H1 (cell line): ENCODE measurements around the gene PIEZO1. TPM values are rescaled to one million over a fixed set of nuclear protein-coding genes. Genes with fewer than 3 reads are reported as not detected.

ENCODE experiments used
- polyA plus RNA-seq, 7 experiments: library from polyadenylated mRNA; depleted of rRNA in 3 of 7; stranded (reverse) in 5 of 7; unstranded in 2 of 7; fragments of >200 nt in 5 of 7; fragments of 200-250 nt in 2 of 7; gene quantifications; 1 replicate in 5 of 7; 2 replicates in 1 of 7; 4 replicates in 1 of 7; pipeline versions ENCODE4 v1.2.1 to v1.2.3, GENCODE V29; 2011 to 2013; ENCODE audit warnings: missing spikeins in 2 of 7, mixed read lengths in 2 of 7
- total RNA-seq: library from RNA; stranded (reverse); fragmentation: NEBNext Ultra II Directional; extraction: Animal tissue kit (Norgen Biotek cat#: 25700); gene quantifications from 2 replicates; pipeline ENCODE4 v1.2.1, GENCODE V29; 2021
- TF ChIP-seq, protein P1 (sequence below): fragments of 300-600 bp; sonication (generic); IDR thresholded peaks from 2 replicates; pipeline ENCODE4 v1.7.1; 2012; ENCODE audit warnings: low read length, moderate library complexity, mild to moderate bottlenecking, inconsistent platforms; ENCODE audit not compliant: insufficient replicate concordance

Gene PIEZO1
- total and polyA plus RNA-seq, 2 of the 8 experiments (the other 6 are each of a cell fraction or from before 2014, with no cell fraction given) = 42.3 to 67.5 TPM

GRCh38 chr16:88767546-88768070, 17.4 kb downstream of the PIEZO1 start (continued):
- TF ChIP-seq, protein P1, sequence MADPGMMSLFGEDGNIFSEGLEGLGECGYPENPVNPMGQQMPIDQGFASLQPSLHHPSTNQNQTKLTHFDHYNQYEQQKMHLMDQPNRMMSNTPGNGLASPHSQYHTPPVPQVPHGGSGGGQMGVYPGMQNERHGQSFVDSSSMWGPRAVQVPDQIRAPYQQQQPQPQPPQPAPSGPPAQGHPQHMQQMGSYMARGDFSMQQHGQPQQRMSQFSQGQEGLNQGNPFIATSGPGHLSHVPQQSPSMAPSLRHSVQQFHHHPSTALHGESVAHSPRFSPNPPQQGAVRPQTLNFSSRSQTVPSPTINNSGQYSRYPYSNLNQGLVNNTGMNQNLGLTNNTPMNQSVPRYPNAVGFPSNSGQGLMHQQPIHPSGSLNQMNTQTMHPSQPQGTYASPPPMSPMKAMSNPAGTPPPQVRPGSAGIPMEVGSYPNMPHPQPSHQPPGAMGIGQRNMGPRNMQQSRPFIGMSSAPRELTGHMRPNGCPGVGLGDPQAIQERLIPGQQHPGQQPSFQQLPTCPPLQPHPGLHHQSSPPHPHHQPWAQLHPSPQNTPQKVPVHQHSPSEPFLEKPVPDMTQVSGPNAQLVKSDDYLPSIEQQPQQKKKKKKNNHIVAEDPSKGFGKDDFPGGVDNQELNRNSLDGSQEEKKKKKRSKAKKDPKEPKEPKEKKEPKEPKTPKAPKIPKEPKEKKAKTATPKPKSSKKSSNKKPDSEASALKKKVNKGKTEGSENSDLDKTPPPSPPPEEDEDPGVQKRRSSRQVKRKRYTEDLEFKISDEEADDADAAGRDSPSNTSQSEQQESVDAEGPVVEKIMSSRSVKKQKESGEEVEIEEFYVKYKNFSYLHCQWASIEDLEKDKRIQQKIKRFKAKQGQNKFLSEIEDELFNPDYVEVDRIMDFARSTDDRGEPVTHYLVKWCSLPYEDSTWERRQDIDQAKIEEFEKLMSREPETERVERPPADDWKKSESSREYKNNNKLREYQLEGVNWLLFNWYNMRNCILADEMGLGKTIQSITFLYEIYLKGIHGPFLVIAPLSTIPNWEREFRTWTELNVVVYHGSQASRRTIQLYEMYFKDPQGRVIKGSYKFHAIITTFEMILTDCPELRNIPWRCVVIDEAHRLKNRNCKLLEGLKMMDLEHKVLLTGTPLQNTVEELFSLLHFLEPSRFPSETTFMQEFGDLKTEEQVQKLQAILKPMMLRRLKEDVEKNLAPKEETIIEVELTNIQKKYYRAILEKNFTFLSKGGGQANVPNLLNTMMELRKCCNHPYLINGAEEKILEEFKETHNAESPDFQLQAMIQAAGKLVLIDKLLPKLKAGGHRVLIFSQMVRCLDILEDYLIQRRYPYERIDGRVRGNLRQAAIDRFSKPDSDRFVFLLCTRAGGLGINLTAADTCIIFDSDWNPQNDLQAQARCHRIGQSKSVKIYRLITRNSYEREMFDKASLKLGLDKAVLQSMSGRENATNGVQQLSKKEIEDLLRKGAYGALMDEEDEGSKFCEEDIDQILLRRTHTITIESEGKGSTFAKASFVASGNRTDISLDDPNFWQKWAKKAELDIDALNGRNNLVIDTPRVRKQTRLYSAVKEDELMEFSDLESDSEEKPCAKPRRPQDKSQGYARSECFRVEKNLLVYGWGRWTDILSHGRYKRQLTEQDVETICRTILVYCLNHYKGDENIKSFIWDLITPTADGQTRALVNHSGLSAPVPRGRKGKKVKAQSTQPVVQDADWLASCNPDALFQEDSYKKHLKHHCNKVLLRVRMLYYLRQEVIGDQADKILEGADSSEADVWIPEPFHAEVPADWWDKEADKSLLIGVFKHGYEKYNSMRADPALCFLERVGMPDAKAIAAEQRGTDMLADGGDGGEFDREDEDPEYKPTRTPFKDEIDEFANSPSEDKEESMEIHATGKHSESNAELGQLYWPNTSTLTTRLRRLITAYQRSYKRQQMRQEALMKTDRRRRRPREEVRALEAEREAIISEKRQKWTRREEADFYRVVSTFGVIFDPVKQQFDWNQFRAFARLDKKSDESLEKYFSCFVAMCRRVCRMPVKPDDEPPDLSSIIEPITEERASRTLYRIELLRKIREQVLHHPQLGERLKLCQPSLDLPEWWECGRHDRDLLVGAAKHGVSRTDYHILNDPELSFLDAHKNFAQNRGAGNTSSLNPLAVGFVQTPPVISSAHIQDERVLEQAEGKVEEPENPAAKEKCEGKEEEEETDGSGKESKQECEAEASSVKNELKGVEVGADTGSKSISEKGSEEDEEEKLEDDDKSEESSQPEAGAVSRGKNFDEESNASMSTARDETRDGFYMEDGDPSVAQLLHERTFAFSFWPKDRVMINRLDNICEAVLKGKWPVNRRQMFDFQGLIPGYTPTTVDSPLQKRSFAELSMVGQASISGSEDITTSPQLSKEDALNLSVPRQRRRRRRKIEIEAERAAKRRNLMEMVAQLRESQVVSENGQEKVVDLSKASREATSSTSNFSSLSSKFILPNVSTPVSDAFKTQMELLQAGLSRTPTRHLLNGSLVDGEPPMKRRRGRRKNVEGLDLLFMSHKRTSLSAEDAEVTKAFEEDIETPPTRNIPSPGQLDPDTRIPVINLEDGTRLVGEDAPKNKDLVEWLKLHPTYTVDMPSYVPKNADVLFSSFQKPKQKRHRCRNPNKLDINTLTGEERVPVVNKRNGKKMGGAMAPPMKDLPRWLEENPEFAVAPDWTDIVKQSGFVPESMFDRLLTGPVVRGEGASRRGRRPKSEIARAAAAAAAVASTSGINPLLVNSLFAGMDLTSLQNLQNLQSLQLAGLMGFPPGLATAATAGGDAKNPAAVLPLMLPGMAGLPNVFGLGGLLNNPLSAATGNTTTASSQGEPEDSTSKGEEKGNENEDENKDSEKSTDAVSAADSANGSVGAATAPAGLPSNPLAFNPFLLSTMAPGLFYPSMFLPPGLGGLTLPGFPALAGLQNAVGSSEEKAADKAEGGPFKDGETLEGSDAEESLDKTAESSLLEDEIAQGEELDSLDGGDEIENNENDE = no peak
